Measurements from ENCODE around the gene WDR53. TPM values are rescaled to one million over a fixed set of nuclear protein-coding genes. Genes with fewer than 3 reads are reported as not detected.
A peak's percentile ranks its signal among the peaks of the same experiment; 100 is the strongest.

Gene WDR53
- total and polyA plus RNA-seq, 9 of the 15 experiments (the other 6 are each of a cell fraction or from before 2014, with no cell fraction given) = 13.0 to 34.5 (median 20.9) TPM

DNA sequence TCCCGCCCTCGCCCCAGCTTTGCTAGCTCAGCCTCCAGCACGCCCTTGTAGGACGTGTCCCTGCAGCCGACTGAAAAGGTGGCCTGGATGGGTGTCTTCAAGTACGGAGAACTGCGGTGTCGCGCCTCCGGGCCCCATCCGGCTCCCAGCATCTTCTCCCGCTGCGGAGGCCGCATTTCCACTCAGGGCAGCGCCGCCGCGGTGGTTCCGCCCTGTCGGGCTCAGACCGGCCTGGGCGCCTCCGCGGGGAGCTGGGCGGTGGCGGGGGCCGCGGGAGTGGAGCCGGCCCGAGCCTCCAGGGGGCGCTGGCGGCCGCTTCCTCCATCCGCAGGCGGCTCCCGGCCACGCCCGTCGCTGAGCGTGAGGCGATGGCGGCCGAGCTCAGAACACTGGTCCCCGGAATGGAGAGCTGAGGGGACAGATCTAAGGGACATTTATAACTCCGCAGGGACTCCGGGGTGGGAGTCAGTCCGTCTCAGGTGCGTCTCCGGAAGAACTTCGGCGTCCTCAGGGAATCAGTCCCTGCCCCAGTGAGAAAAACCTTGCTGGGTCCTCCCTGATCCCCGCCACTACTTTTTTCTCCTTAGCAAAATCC is 39.6 kb downstream of the WDR53 start (continued):
- TF ChIP-seq, protein P1, sequence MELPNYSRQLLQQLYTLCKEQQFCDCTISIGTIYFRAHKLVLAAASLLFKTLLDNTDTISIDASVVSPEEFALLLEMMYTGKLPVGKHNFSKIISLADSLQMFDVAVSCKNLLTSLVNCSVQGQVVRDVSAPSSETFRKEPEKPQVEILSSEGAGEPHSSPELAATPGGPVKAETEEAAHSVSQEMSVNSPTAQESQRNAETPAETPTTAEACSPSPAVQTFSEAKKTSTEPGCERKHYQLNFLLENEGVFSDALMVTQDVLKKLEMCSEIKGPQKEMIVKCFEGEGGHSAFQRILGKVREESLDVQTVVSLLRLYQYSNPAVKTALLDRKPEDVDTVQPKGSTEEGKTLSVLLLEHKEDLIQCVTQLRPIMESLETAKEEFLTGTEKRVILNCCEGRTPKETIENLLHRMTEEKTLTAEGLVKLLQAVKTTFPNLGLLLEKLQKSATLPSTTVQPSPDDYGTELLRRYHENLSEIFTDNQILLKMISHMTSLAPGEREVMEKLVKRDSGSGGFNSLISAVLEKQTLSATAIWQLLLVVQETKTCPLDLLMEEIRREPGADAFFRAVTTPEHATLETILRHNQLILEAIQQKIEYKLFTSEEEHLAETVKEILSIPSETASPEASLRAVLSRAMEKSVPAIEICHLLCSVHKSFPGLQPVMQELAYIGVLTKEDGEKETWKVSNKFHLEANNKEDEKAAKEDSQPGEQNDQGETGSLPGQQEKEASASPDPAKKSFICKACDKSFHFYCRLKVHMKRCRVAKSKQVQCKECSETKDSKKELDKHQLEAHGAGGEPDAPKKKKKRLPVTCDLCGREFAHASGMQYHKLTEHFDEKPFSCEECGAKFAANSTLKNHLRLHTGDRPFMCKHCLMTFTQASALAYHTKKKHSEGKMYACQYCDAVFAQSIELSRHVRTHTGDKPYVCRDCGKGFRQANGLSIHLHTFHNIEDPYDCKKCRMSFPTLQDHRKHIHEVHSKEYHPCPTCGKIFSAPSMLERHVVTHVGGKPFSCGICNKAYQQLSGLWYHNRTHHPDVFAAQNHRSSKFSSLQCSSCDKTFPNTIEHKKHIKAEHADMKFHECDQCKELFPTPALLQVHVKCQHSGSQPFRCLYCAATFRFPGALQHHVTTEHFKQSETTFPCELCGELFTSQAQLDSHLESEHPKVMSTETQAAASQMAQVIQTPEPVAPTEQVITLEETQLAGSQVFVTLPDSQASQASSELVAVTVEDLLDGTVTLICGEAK (IDR thresholded peaks at IDR 0.05) = no peak
- TF ChIP-seq, protein P1 (CRISPR knock-in tag; IDR thresholded peaks at IDR 0.05) = no peak
- TF ChIP-seq, protein P2, sequence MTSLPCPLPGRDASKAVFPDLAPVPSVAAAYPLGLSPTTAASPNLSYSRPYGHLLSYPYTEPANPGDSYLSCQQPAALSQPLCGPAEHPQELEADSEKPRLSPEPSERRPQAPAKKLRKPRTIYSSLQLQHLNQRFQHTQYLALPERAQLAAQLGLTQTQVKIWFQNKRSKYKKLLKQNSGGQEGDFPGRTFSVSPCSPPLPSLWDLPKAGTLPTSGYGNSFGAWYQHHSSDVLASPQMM (CRISPR knock-in tag; IDR thresholded peaks at IDR 0.05) = no peak
- TF ChIP-seq, protein P3, sequence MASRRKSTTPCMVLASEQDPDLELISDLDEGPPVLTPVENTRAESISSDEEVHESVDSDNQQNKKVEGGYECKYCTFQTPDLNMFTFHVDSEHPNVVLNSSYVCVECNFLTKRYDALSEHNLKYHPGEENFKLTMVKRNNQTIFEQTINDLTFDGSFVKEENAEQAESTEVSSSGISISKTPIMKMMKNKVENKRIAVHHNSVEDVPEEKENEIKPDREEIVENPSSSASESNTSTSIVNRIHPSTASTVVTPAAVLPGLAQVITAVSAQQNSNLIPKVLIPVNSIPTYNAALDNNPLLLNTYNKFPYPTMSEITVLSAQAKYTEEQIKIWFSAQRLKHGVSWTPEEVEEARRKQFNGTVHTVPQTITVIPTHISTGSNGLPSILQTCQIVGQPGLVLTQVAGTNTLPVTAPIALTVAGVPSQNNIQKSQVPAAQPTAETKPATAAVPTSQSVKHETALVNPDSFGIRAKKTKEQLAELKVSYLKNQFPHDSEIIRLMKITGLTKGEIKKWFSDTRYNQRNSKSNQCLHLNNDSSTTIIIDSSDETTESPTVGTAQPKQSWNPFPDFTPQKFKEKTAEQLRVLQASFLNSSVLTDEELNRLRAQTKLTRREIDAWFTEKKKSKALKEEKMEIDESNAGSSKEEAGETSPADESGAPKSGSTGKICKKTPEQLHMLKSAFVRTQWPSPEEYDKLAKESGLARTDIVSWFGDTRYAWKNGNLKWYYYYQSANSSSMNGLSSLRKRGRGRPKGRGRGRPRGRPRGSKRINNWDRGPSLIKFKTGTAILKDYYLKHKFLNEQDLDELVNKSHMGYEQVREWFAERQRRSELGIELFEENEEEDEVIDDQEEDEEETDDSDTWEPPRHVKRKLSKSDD (conservative IDR thresholded peaks at IDR 0.05; ENCODE audit: low read length) = 0 out of 2 replicates have a peak, but pooled peaks have one; percentile 28
- TF ChIP-seq KDM5B (IDR thresholded peaks at IDR 0.05; ENCODE audit: insufficient replicate concordance, low read depth, low read length) (peak; percentile 52), SMARCE1 (IDR thresholded peaks at IDR 0.05) (no peak), BRCA1 (IDR thresholded peaks at IDR 0.05) (no peak), BRCA1 (CRISPR knock-in tag; IDR thresholded peaks at IDR 0.05) (no peak), JUN (IDR thresholded peaks at IDR 0.05; ENCODE audit: borderline replicate concordance, low read depth, low read length) (peak; percentile 10; the same call in 1 of the 2 replicates), JUN (CRISPR knock-in tag; IDR thresholded peaks at IDR 0.05; ENCODE audit: borderline replicate concordance) (0 out of 2 replicates have a peak, but pooled peaks have one; percentile 73), MTF1 (CRISPR knock-in tag; IDR thresholded peaks at IDR 0.05; ENCODE audit: borderline replicate concordance) (no peak)
- TF ChIP-seq, protein P4, sequence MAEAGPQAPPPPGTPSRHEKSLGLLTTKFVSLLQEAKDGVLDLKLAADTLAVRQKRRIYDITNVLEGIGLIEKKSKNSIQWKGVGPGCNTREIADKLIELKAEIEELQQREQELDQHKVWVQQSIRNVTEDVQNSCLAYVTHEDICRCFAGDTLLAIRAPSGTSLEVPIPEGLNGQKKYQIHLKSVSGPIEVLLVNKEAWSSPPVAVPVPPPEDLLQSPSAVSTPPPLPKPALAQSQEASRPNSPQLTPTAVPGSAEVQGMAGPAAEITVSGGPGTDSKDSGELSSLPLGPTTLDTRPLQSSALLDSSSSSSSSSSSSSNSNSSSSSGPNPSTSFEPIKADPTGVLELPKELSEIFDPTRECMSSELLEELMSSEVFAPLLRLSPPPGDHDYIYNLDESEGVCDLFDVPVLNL (CRISPR knock-in tag; IDR thresholded peaks at IDR 0.05; ENCODE audit: low read depth) = no peak
